Lower leg skin (tissue), 3 donors: ENCODE data around the gene DAD1.

Experiments
- CTCF ChIP-seq, 3 donors: fragments of 450-650 bp; IDR thresholded peaks; one replicate each; pipeline ENCODE4 v1.5.1; 2016; ENCODE audit warnings: antibody characterized with exemption in 3 of 3, mild to moderate bottlenecking in 3 of 3, moderate library complexity in 2 of 3
- POLR2A ChIP-seq, 2 donors: fragments of 450-650 bp; IDR thresholded peaks; one replicate each; pipeline ENCODE4 v1.6.1; 2016 to 2017; ENCODE audit warnings: antibody characterized with exemption in 2 of 2, mild to moderate bottlenecking in 1 of 2, moderate library complexity in 1 of 2

- TF ChIP-seq POLR2A (IDR thresholded peaks at IDR 0.05): no peak
- TF ChIP-seq CTCF (IDR thresholded peaks at IDR 0.05): no peak
Observed at GRCh38 chr14:22524784-22525161, 64.3 kb downstream of the DAD1 start.
